SK-N-SH (cell line): Measurements from ENCODE around the gene LSM7. TPM values are rescaled to one million over a fixed set of nuclear protein-coding genes. Genes with fewer than 3 reads are reported as not detected.
A peak's percentile ranks its signal among the peaks of the same experiment; 100 is the strongest.

Experiments
- CTCF ChIA-PET: fragments of 300-600, 350-600 bp; formaldehyde crosslinking; extraction: SDS; loops from one replicate; lab custom pipeline; 2021; lab: Yijun Ruan, JAX
- POLR2A ChIA-PET: fragments of 350-600 bp; sonication (Branson Sonifier 250); formaldehyde crosslinking; extraction: SDS; loops from one replicate; lab custom pipeline; 2020; ENCODE audit warnings: antibody characterized with exemption, inconsistent platforms; lab: Yijun Ruan, JAX
- DNase-seq: peaks from one replicate; pipeline ENCODE4 v3.0.0; 2012
- H2AFZ ChIP-seq: fragments of 200-600 bp; sonication (generic); 2 replicates; pipeline ENCODE4 v1.8.1; 2016; ENCODE audit warnings: antibody characterized with exemption, mild to moderate bottlenecking, low read depth
- H3F3A ChIP-seq: fragments of 200-600 bp; sonication (generic); replicated peaks from 2 replicates; pipeline ENCODE3; 2016; ENCODE audit warnings: antibody characterized with exemption, mild to moderate bottlenecking; ENCODE audit not compliant: insufficient read depth
- H3K27ac ChIP-seq, 2 experiments: fragments of 200-500 bp in 1 of 2; fragments of 200-600 bp in 1 of 2; sonication (Bioruptor generic) in 1 of 2; sonication (generic), shearing (Covaris generic) in 1 of 2; 2 replicates each; pipeline versions ENCODE4 v1.5.1 to v1.6.1; 2014 to 2016; ENCODE audit warnings: low read depth in 2 of 2, inconsistent platforms in 1 of 2, low read length in 1 of 2, mild to moderate bottlenecking in 1 of 2, mixed read lengths in 1 of 2
- H3K27me3 ChIP-seq: fragments of 200-600 bp; sonication (generic), shearing (Covaris generic); 2 replicates; pipeline ENCODE4 v1.6.1; 2016; ENCODE audit warnings: mixed run types; ENCODE audit not compliant: insufficient read depth
- H3K36me3 ChIP-seq, 2 experiments: fragments of 200-500 bp in 1 of 2; fragments of 200-600 bp in 1 of 2; sonication (Bioruptor generic) in 1 of 2; sonication (generic) in 1 of 2; replicated peaks in 1 of 2; 2 replicates each; pipeline versions ENCODE3 to v1.5.1; 2014 to 2016; ENCODE audit warnings: low read length in 1 of 2, mild to moderate bottlenecking in 1 of 2; ENCODE audit not compliant: insufficient read depth in 2 of 2, control insufficient read depth in 1 of 2
- H3K4me1 ChIP-seq, 2 experiments: fragments of 200-500 bp in 1 of 2; fragments of 200-600 bp in 1 of 2; sonication (Bioruptor generic) in 1 of 2; sonication (generic), shearing (Covaris generic) in 1 of 2; 2 replicates each; pipeline versions ENCODE4 v1.5.1 to v1.6.1; 2014 to 2016; ENCODE audit warnings: low read depth in 1 of 2, low read length in 1 of 2, mixed run types in 1 of 2; ENCODE audit not compliant: insufficient read depth in 2 of 2, control insufficient read depth in 1 of 2
- H3K4me2 ChIP-seq: fragments of 200-600 bp; sonication (generic), shearing (Covaris generic); 2 replicates; pipeline ENCODE4 v1.6.1; 2017; ENCODE audit warnings: mixed run types
- H3K4me3 ChIP-seq, 2 experiments: fragments of 200-500 bp in 1 of 2; fragments of 200-600 bp in 1 of 2; sonication (Bioruptor generic) in 1 of 2; sonication (generic), shearing (Covaris generic) in 1 of 2; 2 replicates each; pipeline versions ENCODE4 v1.5.1 to v1.8.1; 2014 to 2016; ENCODE audit warnings: low read depth in 2 of 2, inconsistent platforms in 1 of 2, low read length in 1 of 2, mild to moderate bottlenecking in 1 of 2, mixed read lengths in 1 of 2, moderate library complexity in 1 of 2
- H3K79me2 ChIP-seq: fragments of 200-600 bp; sonication (generic); 2 replicates; pipeline ENCODE4 v1.8.1; 2017; ENCODE audit warnings: mild to moderate bottlenecking; ENCODE audit not compliant: insufficient read depth
- H3K9ac ChIP-seq: fragments of 200-600 bp; sonication (generic); 2 replicates; pipeline ENCODE4 v1.6.1; 2017; ENCODE audit warnings: mixed run types
- H3K9me2 ChIP-seq: fragments of 200-600 bp; sonication (generic); 2 replicates; pipeline ENCODE4 v1.6.1; 2017; ENCODE audit warnings: mixed run types
- H3K9me3 ChIP-seq: fragments of 200-600 bp; sonication (generic); 2 replicates; pipeline ENCODE4 v1.6.1; 2017; ENCODE audit warnings: mixed run types, mild to moderate bottlenecking, moderate library complexity
- H4K20me1 ChIP-seq: fragments of 200-600 bp; sonication (generic); 2 replicates; pipeline ENCODE4 v1.6.1; 2017; ENCODE audit warnings: mild to moderate bottlenecking, mixed run types; ENCODE audit not compliant: insufficient read depth
- ELF1 ChIP-seq: IDR thresholded peaks from 2 replicates; pipeline ENCODE4 v1.4.0; 2012
- EZH2phosphoT487 ChIP-seq: fragments of 200-600 bp; sonication (generic); IDR thresholded peaks from 2 replicates; pipeline ENCODE4 v1.6.1; 2017; ENCODE audit warnings: low read depth, mixed run types, mild to moderate bottlenecking, antibody characterized with exemption, moderate library complexity, borderline replicate concordance
- FOXJ3 ChIP-seq: sonication (generic); formaldehyde crosslinking; IDR thresholded peaks from 2 replicates; pipeline ENCODE4 v1.5.1; 2020; ENCODE audit warnings: mild to moderate bottlenecking, missing genetic modification reagents
- GATA2 ChIP-seq: sonication (generic); formaldehyde crosslinking; IDR thresholded peaks from 2 replicates; pipeline ENCODE4 v1.5.0; 2020; ENCODE audit warnings: mild to moderate bottlenecking, missing genetic modification reagents
- JUND ChIP-seq: IDR thresholded peaks from 2 replicates; pipeline ENCODE4 v1.4.0; 2012
- NFIC ChIP-seq: IDR thresholded peaks from 2 replicates; pipeline ENCODE4 v1.4.0; 2012; ENCODE audit warnings: borderline replicate concordance
- PBX3 ChIP-seq: IDR thresholded peaks from 2 replicates; pipeline ENCODE4; 2012
- RFX5 ChIP-seq: IDR thresholded peaks from 2 replicates; pipeline ENCODE4 v1.6.1; 2012; ENCODE audit warnings: mild to moderate bottlenecking, improper control_type of control experiment, low read length
- SIN3A ChIP-seq: IDR thresholded peaks from 2 replicates; pipeline ENCODE4 v1.6.1; 2012; ENCODE audit warnings: low read depth, mild to moderate bottlenecking, low read length, moderate library complexity, borderline replicate concordance
- SMC3 ChIP-seq: IDR thresholded peaks from 2 replicates; pipeline ENCODE4 v1.6.1; 2012; ENCODE audit warnings: low read depth, low read length, improper control_type of control experiment
- TAF1 ChIP-seq: IDR thresholded peaks from 2 replicates; pipeline ENCODE4 v1.6.1; 2012; ENCODE audit warnings: low read depth, mild to moderate bottlenecking, low read length, moderate library complexity, borderline replicate concordance
- TEAD4 ChIP-seq: IDR thresholded peaks from 2 replicates; pipeline ENCODE4 v1.4.0; 2012; ENCODE audit warnings: mild to moderate bottlenecking, borderline replicate concordance; ENCODE audit not compliant: insufficient read depth
- YY1 ChIP-seq: IDR thresholded peaks from 2 replicates; pipeline ENCODE4 v1.4.0; 2012; ENCODE audit warnings: low read depth, mild to moderate bottlenecking
- WGBS: methylation state at CpG from one replicate; pipeline ENCODE4 v1.1.6; 2017; ENCODE audit warnings: low lambda C conversion rate; 5-methylcytosine and 5-hydroxymethylcytosine counted together
- polyA plus RNA-seq, 3 experiments: library from polyadenylated mRNA; depleted of rRNA; stranded (reverse); fragments of >200 nt; gene quantifications; 2 replicates each; pipeline ENCODE4 v1.2.3, GENCODE V29; 2012
- TF ChIP-seq, protein P1 (sequence below): IDR thresholded peaks from 2 replicates; pipeline ENCODE4 v1.6.1; 2012; ENCODE audit warnings: mild to moderate bottlenecking, low read depth, low read length, moderate library complexity
- TF ChIP-seq, protein P2 (sequence below): IDR thresholded peaks from 2 replicates; pipeline ENCODE4 v1.4.0; 2012; ENCODE audit warnings: low read depth
- TF ChIP-seq, protein P3 (sequence below): IDR thresholded peaks from 2 replicates; pipeline ENCODE4 v1.4.0; 2012; ENCODE audit warnings: low read depth, borderline replicate concordance
- TF ChIP-seq, protein P4 (sequence below): fragments of 200-600 bp; sonication (generic); IDR thresholded peaks from 2 replicates; pipeline ENCODE4 v1.6.1; 2017; ENCODE audit warnings: antibody characterized with exemption, mild to moderate bottlenecking, moderate library complexity
- TF ChIP-seq, protein P5 (sequence below): fragments of 150-350 bp; IDR thresholded peaks from 2 replicates; pipeline ENCODE4 v1.6.1; 2016; ENCODE audit warnings: mild to moderate bottlenecking, low read depth, low read length

The LSM7 gene
- polyA plus RNA-seq, 1 of the 3 experiments (the other 2 are of a cell fraction) = 1,193 TPM

DNA sequence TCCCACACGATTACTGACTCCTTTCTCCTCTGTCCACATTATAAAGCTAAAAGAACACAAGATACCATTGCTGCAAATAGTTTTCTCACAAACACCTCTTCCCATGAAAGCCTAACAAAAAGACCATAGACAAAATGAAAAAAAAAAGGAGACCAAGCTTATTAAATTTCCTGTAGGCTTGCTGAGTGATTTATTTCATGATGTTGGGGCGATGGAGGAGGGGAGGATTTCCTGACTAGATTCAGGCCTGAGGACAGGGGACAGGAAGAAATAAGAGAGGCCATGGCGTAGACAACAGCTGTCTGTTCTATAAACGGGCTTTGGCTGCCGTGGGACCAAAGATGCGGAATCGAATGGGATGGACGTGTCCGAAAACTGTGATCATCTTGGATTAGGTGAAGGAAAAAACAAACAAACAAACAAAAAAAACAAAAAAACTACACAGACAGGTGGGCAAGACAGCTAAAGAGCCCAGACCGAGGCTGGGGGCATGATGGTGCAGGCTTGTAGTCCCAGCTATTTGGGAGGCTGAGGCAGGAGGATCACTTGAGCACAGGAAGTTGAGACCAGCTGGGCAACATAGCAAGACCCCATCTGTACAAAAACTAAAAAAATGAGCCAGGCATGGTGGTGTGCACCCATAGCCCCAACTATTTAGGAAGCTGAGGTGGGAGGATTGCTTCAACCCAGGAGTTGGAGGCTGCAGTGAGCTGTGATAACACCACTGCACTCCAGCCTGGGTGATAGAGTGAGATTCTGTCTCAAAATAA lies 37.0 kb upstream of the LSM7 start (continued):
- TF ChIP-seq, protein P1, sequence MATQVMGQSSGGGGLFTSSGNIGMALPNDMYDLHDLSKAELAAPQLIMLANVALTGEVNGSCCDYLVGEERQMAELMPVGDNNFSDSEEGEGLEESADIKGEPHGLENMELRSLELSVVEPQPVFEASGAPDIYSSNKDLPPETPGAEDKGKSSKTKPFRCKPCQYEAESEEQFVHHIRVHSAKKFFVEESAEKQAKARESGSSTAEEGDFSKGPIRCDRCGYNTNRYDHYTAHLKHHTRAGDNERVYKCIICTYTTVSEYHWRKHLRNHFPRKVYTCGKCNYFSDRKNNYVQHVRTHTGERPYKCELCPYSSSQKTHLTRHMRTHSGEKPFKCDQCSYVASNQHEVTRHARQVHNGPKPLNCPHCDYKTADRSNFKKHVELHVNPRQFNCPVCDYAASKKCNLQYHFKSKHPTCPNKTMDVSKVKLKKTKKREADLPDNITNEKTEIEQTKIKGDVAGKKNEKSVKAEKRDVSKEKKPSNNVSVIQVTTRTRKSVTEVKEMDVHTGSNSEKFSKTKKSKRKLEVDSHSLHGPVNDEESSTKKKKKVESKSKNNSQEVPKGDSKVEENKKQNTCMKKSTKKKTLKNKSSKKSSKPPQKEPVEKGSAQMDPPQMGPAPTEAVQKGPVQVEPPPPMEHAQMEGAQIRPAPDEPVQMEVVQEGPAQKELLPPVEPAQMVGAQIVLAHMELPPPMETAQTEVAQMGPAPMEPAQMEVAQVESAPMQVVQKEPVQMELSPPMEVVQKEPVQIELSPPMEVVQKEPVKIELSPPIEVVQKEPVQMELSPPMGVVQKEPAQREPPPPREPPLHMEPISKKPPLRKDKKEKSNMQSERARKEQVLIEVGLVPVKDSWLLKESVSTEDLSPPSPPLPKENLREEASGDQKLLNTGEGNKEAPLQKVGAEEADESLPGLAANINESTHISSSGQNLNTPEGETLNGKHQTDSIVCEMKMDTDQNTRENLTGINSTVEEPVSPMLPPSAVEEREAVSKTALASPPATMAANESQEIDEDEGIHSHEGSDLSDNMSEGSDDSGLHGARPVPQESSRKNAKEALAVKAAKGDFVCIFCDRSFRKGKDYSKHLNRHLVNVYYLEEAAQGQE = no peak
- TF ChIP-seq PBX3 (no peak), RFX5 (no peak), NFIC (no peak), EZH2phosphoT487 (no peak), JUND (no peak), GATA2 (CRISPR knock-in tag) (no peak)

DNA sequence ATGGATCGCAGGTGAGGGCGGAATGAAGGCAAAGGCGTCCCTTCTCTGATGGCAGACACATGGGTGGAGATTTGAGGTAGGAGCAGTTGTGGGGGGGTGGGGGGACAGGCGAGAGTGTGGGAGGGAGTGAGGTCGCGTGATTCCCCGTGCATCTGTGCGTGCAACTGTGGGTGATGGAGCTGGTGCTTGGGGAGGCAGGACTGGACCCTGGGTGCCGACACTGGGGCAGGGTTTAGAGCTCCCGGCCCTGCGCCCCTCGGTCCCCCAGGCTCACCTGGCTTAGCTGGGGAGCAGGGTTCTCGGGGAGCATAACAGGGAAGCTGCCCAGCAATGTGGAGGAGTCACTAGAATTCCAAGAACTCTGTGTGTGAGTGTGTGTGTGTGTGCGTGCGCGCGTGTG lies 35.0 kb upstream of the LSM7 start:
- Histone ChIP-seq H3K36me3 (no peaks in the 10 kb centered on the region), H3K4me1 (no peaks in the 10 kb centered on the region), H3K79me2 (no peaks in the 10 kb centered on the region), H3K9me2 (no peaks in the 10 kb centered on the region), H3K27me3 (peaks cover 21% of the 10 kb centered on the region), H4K20me1 (no peaks in the 10 kb centered on the region), H3K4me2 (no peak overlapping the region), H3F3A (no peaks in the 10 kb centered on the region), H3K9ac (no peak overlapping the region), H3K27ac (no peak overlapping the region), H3K4me3 (no peak overlapping the region), H2AFZ (no peak overlapping the region), H3K9me3 (no peaks in the 10 kb centered on the region)
- 74% methylated on average over 17 of the region's 17 CpGs for WGBS
- DNase-seq = peak; percentile 30
- ChIA-PET CTCF (interaction anchor here (0.6 to 1.0 kb wide), 2 partner anchors 29 to 60 kb away, joined by 3 to 5 read pairs; no protein-coding TSS in a partner anchor), POLR2A (no interaction called here)
- no peak for TF ChIP-seq ELF1
- TF ChIP-seq, protein P2, sequence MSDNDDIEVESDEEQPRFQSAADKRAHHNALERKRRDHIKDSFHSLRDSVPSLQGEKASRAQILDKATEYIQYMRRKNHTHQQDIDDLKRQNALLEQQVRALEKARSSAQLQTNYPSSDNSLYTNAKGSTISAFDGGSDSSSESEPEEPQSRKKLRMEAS = no peak
- TF ChIP-seq EZH2phosphoT487 = no peak
- no peak for TF ChIP-seq RFX5
- TF ChIP-seq, protein P3, sequence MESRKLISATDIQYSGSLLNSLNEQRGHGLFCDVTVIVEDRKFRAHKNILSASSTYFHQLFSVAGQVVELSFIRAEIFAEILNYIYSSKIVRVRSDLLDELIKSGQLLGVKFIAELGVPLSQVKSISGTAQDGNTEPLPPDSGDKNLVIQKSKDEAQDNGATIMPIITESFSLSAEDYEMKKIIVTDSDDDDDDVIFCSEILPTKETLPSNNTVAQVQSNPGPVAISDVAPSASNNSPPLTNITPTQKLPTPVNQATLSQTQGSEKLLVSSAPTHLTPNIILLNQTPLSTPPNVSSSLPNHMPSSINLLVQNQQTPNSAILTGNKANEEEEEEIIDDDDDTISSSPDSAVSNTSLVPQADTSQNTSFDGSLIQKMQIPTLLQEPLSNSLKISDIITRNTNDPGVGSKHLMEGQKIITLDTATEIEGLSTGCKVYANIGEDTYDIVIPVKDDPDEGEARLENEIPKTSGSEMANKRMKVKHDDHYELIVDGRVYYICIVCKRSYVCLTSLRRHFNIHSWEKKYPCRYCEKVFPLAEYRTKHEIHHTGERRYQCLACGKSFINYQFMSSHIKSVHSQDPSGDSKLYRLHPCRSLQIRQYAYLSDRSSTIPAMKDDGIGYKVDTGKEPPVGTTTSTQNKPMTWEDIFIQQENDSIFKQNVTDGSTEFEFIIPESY = no peak
- TF ChIP-seq TAF1 = no peak
- TF ChIP-seq FOXJ3 (CRISPR knock-in tag) = no peak
- TF ChIP-seq SIN3A = no peak
- TF ChIP-seq, protein P4, sequence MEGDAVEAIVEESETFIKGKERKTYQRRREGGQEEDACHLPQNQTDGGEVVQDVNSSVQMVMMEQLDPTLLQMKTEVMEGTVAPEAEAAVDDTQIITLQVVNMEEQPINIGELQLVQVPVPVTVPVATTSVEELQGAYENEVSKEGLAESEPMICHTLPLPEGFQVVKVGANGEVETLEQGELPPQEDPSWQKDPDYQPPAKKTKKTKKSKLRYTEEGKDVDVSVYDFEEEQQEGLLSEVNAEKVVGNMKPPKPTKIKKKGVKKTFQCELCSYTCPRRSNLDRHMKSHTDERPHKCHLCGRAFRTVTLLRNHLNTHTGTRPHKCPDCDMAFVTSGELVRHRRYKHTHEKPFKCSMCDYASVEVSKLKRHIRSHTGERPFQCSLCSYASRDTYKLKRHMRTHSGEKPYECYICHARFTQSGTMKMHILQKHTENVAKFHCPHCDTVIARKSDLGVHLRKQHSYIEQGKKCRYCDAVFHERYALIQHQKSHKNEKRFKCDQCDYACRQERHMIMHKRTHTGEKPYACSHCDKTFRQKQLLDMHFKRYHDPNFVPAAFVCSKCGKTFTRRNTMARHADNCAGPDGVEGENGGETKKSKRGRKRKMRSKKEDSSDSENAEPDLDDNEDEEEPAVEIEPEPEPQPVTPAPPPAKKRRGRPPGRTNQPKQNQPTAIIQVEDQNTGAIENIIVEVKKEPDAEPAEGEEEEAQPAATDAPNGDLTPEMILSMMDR = no peak
- no peak for TF ChIP-seq GATA2 (CRISPR knock-in tag)
- no peak for TF ChIP-seq TEAD4
- no peak for TF ChIP-seq YY1
- no peak for TF ChIP-seq SMC3
- no peak for TF ChIP-seq JUND
- TF ChIP-seq, protein P5, sequence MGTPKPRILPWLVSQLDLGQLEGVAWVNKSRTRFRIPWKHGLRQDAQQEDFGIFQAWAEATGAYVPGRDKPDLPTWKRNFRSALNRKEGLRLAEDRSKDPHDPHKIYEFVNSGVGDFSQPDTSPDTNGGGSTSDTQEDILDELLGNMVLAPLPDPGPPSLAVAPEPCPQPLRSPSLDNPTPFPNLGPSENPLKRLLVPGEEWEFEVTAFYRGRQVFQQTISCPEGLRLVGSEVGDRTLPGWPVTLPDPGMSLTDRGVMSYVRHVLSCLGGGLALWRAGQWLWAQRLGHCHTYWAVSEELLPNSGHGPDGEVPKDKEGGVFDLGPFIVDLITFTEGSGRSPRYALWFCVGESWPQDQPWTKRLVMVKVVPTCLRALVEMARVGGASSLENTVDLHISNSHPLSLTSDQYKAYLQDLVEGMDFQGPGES = no peak
